ENCODE results near the gene HID1. TPM values are rescaled to one million over a fixed set of nuclear protein-coding genes. Genes with fewer than 3 reads are reported as not detected.

The HID1 gene
- total RNA-seq, 1 donor from 2014 or later, result 3.7 TPM

DNA sequence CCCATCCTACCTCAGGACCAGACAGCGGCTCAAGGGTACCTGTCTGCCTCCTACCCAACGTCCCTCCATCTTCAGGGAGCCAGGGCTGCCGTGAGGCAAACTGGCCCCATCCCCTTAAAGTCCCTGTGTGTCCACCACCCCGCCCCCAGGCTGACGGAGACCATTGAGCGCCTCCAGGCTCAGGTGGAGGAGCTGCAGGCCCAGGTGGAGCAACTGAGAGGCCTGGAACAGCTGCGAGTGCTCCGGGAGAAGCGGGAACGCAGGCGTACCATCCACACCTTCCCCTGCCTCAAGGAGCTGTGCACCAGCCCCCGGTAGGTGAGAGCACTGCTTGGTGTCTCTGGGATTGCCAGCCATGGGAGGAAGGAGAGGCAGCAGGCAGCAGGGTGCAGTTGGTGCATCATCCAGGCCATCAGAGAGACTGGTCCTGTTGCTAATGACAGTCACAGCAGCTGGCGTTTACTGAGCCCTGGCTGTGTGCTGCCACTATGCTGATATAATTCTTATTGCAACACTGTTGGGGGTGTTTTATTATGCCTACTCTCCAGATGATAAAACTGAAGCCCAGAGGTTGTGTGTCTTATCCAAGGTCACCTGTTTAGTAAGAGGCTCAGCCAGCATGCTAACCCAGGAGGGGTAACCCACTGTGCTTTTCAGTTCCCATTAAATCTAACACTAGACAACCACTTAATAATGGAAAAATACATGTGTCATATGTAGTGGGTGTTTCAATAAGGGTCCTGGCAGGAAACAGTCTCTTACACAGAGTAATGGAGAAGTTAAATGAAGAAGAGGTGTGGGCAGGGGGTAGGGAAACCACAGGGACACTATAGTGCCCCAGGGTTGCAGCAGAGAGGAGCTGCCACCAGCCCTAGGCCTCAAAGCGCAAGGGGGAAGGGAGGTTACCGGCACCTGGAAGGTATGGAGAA is 29.6 kb upstream of the HID1 start:
- no peak overlapping the region for H3K27ac ChIP-seq (ENCODE audit: low read depth, low read length)
- H3K4me1 ChIP-seq (ENCODE audit: control insufficient read depth in 3 of 3, insufficient read depth in 3 of 3, low read length in 3 of 3), result no peaks in the 10 kb centered on the region
- H3K9me3 ChIP-seq (ENCODE audit: control insufficient read depth in 3 of 3, low read length in 3 of 3), result no peaks in the 10 kb centered on the region
- H3K27me3 ChIP-seq (ENCODE audit: control insufficient read depth in 3 of 3, insufficient read depth in 3 of 3, low read length in 3 of 3), result no peaks in the 10 kb centered on the region
- peaks cover 0 to 14% (median 14%) of the 10 kb centered on the region in 3 donors for H3K36me3 ChIP-seq (ENCODE audit: control insufficient read depth in 3 of 3, insufficient read depth in 3 of 3, low read length in 3 of 3)
- no peak overlapping the region for H3K4me3 ChIP-seq (ENCODE audit: low read length in 3 of 3)
- H3K9ac ChIP-seq (ENCODE audit: low read depth in 1 of 3, low read length in 3 of 3), result no peak overlapping the region

DNA sequence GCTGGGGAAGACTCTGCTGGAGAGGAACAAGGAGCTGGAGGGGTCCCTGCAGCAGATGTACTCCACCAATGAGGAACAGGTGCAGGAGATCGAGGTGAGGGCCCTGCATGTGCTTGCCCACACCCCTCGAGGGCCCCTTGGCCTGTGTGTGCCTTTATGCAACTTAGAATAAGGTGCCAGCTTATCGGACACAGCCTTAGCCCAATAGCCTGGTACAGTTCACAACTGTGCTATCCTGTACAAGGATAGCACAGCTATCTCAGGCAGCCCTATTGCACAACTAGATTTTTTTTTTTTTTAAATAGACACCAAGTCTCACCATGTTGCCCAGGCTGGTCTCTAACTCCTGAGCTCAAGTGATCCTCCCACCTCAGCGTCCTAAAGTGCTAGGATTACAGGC is 27.0 kb upstream of the HID1 start:
- Histone ChIP-seq H3K9ac (ENCODE audit: low read depth in 1 of 3, low read length in 3 of 3) (no peak overlapping the region), H3K27ac (ENCODE audit: low read depth, low read length) (no peak overlapping the region), H3K9me3 (ENCODE audit: control insufficient read depth in 3 of 3, low read length in 3 of 3) (no peaks in the 10 kb centered on the region), H3K4me1 (ENCODE audit: control insufficient read depth in 3 of 3, insufficient read depth in 3 of 3, low read length in 3 of 3) (no peaks in the 10 kb centered on the region), H3K27me3 (ENCODE audit: control insufficient read depth in 3 of 3, insufficient read depth in 3 of 3, low read length in 3 of 3) (no peaks in the 10 kb centered on the region), H3K36me3 (ENCODE audit: control insufficient read depth in 3 of 3, insufficient read depth in 3 of 3, low read length in 3 of 3) (peaks cover 0 to 14% (median 13%) of the 10 kb centered on the region in 3 donors), H3K4me3 (ENCODE audit: low read length in 3 of 3) (no peak overlapping the region)

DNA sequence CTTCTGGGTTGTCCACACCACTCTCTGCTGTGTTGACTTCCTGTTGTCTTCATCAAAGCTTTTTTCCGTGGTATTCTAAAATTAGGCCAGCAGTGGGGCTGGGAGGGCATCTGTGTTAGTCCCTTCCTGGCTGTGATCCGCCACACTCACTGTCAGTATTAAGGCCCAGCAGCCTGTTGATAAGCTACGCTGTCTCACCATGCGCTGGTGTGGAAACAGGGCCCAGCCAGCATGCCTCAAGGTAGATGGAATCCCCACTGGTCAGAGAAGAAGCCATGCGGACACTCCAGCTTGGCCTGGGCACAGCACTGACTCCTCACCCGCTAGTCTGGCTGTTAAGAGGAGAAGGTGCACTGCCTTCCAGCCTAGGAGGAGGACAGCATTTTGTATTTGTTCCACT is 26.2 kb upstream of the HID1 start:
- peaks cover 0 to 12% (median 11%) of the 10 kb centered on the region in 3 donors for H3K36me3 ChIP-seq (ENCODE audit: control insufficient read depth in 3 of 3, insufficient read depth in 3 of 3, low read length in 3 of 3)
- H3K27ac ChIP-seq (ENCODE audit: low read depth, low read length), result no peak overlapping the region
- H3K9me3 ChIP-seq (ENCODE audit: control insufficient read depth in 3 of 3, low read length in 3 of 3), result no peaks in the 10 kb centered on the region
- H3K4me3 ChIP-seq (ENCODE audit: low read length in 3 of 3), result no peak overlapping the region
- no peak overlapping the region for H3K9ac ChIP-seq (ENCODE audit: low read depth in 1 of 3, low read length in 3 of 3)
- H3K4me1 ChIP-seq (ENCODE audit: control insufficient read depth in 3 of 3, insufficient read depth in 3 of 3, low read length in 3 of 3), result no peaks in the 10 kb centered on the region
- H3K27me3 ChIP-seq (ENCODE audit: control insufficient read depth in 3 of 3, insufficient read depth in 3 of 3, low read length in 3 of 3), result no peaks in the 10 kb centered on the region

GRCh38 chr17:74995847-74996246 is 23.3 kb upstream of the HID1 start:
- H3K4me3 ChIP-seq (ENCODE audit: low read length in 3 of 3), result no peak overlapping the region
- no peaks in the 10 kb centered on the region for H3K9me3 ChIP-seq (ENCODE audit: control insufficient read depth in 3 of 3, low read length in 3 of 3)
- H3K27me3 ChIP-seq (ENCODE audit: control insufficient read depth in 3 of 3, insufficient read depth in 3 of 3, low read length in 3 of 3), result no peaks in the 10 kb centered on the region
- no peak overlapping the region for H3K9ac ChIP-seq (ENCODE audit: low read depth in 1 of 3, low read length in 3 of 3)
- peaks cover 0 to 3% (median 0%) of the 10 kb centered on the region in 3 donors for H3K36me3 ChIP-seq (ENCODE audit: control insufficient read depth in 3 of 3, insufficient read depth in 3 of 3, low read length in 3 of 3)
- H3K27ac ChIP-seq (ENCODE audit: low read depth, low read length), result no peak overlapping the region
- peaks cover 0 to 1% (median 0%) of the 10 kb centered on the region in 3 donors for H3K4me1 ChIP-seq (ENCODE audit: control insufficient read depth in 3 of 3, insufficient read depth in 3 of 3, low read length in 3 of 3)

GRCh38 chr17:74994440-74994839 is 21.9 kb upstream of the HID1 start:
- H3K9me3 ChIP-seq (ENCODE audit: control insufficient read depth in 3 of 3, low read length in 3 of 3), result no peaks in the 10 kb centered on the region
- H3K27me3 ChIP-seq (ENCODE audit: control insufficient read depth in 3 of 3, insufficient read depth in 3 of 3, low read length in 3 of 3), result no peaks in the 10 kb centered on the region
- no peak overlapping the region for H3K4me3 ChIP-seq (ENCODE audit: low read length in 3 of 3)
- H3K36me3 ChIP-seq (ENCODE audit: control insufficient read depth in 3 of 3, insufficient read depth in 3 of 3, low read length in 3 of 3), result peaks cover 0 to 2% (median 0%) of the 10 kb centered on the region in 3 donors
- H3K27ac ChIP-seq (ENCODE audit: low read depth, low read length), result no peak overlapping the region
- peaks cover 7 to 13% (median 9%) of the 10 kb centered on the region in 3 donors for H3K4me1 ChIP-seq (ENCODE audit: control insufficient read depth in 3 of 3, insufficient read depth in 3 of 3, low read length in 3 of 3)
- H3K9ac ChIP-seq (ENCODE audit: low read depth in 1 of 3, low read length in 3 of 3), result no peak overlapping the region

GRCh38 chr17:74992223-74992622 is 19.7 kb upstream of the HID1 start:
- Histone ChIP-seq H3K27ac (ENCODE audit: low read depth, low read length) (no peak overlapping the region), H3K4me1 (ENCODE audit: control insufficient read depth in 3 of 3, insufficient read depth in 3 of 3, low read length in 3 of 3) (peaks cover 17 to 28% (median 20%) of the 10 kb centered on the region in 3 donors), H3K4me3 (ENCODE audit: low read length in 3 of 3) (no peak overlapping the region), H3K36me3 (ENCODE audit: control insufficient read depth in 3 of 3, insufficient read depth in 3 of 3, low read length in 3 of 3) (no peaks in the 10 kb centered on the region), H3K27me3 (ENCODE audit: control insufficient read depth in 3 of 3, insufficient read depth in 3 of 3, low read length in 3 of 3) (peaks cover 0 to 3% (median 0%) of the 10 kb centered on the region in 3 donors), H3K9ac (ENCODE audit: low read depth in 1 of 3, low read length in 3 of 3) (no peak overlapping the region), H3K9me3 (ENCODE audit: control insufficient read depth in 3 of 3, low read length in 3 of 3) (no peaks in the 10 kb centered on the region)

DNA sequence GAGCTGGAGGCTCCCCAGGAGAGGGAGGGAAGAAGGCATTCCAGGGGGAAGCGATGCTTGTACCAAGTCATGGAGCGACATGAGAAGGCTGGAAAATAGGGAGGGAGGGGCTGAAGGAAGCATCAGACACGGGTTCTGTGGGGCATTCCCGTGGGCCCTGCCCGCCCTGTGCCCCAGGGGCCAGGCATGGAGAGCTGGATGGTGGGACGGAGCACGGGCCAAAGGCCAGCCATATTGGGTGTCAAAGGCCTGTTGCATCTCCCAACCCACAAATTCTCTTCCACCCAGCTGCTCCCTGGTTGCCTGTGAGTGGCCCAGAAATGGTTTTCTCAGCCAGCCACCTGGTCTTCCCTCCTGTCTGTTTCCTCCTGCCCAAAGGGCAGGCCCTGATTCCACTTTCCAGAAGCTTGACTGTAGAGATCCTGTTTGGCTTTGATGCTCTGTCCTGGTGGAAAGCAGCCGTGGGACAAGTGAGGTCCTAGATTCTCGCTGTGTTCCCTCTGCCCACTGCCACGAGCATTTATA is 18.1 kb upstream of the HID1 start:
- Histone ChIP-seq H3K27ac (ENCODE audit: low read depth, low read length) (peak overlapping the region; percentile 6), H3K36me3 (ENCODE audit: control insufficient read depth in 3 of 3, insufficient read depth in 3 of 3, low read length in 3 of 3) (no peaks in the 10 kb centered on the region), H3K27me3 (ENCODE audit: control insufficient read depth in 3 of 3, insufficient read depth in 3 of 3, low read length in 3 of 3) (peaks cover 0 to 3% (median 2%) of the 10 kb centered on the region in 3 donors), H3K4me1 (ENCODE audit: control insufficient read depth in 3 of 3, insufficient read depth in 3 of 3, low read length in 3 of 3) (peaks cover 20 to 33% (median 22%) of the 10 kb centered on the region in 3 donors), H3K4me3 (ENCODE audit: low read length in 3 of 3) (peak overlapping the region in 1 of 3 donors; percentile 2), H3K9me3 (ENCODE audit: control insufficient read depth in 3 of 3, low read length in 3 of 3) (no peaks in the 10 kb centered on the region), H3K9ac (ENCODE audit: low read depth in 1 of 3, low read length in 3 of 3) (peak overlapping the region in 1 of 3 donors; percentile 45)

DNA sequence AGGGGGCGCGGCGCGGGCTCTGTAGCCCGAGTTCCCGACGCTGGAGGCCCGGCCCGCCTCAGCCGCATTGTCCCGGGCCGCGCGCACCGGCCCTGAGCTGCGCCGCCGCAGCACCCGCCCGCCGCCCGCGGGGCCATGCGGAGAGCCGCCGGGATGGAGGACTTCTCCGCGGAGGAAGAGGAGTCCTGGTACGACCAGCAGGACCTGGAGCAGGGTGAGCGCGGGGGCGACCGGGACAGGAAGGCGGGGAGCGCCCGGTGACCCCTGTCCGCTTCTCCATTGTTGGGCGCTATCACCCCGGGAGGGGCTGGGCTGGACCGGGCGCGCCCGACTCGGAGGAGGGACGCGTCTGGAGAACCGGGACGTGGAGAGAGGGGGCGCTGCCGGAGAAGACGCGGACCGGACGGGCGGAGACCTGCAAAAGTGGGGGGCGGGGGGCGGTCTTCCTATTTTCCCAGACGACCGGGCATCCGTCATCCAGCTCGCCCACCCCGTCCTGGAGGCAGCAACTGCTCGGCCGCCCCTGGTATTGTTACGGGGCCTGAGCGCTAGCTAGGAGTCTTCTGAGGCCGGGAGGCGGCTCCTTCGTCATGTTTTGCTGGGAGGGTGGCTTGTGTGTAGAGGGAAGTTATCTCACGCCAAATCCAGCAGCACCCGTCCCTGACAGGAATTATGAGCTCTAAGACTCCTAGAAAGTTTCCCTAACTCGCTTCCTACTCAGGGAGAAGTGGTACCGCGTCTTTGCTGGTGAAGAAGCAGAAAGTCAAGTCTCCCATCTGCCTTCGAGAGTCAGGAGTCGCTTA is 15.6 kb upstream of the HID1 start:
- peaks cover 20 to 33% (median 22%) of the 10 kb centered on the region in 3 donors for H3K4me1 ChIP-seq (ENCODE audit: control insufficient read depth in 3 of 3, insufficient read depth in 3 of 3, low read length in 3 of 3)
- H3K27me3 ChIP-seq (ENCODE audit: control insufficient read depth in 3 of 3, insufficient read depth in 3 of 3, low read length in 3 of 3), result peaks cover 0 to 6% (median 6%) of the 10 kb centered on the region in 3 donors
- no peaks in the 10 kb centered on the region for H3K36me3 ChIP-seq (ENCODE audit: control insufficient read depth in 3 of 3, insufficient read depth in 3 of 3, low read length in 3 of 3)
- no peaks in the 10 kb centered on the region for H3K9me3 ChIP-seq (ENCODE audit: control insufficient read depth in 3 of 3, low read length in 3 of 3)
- H3K27ac ChIP-seq (ENCODE audit: low read depth, low read length), result peak overlapping the region; percentile 93
- peak overlapping the region; percentile 67 to 78 (median 76) for H3K4me3 ChIP-seq (ENCODE audit: low read length in 3 of 3)
- H3K9ac ChIP-seq (ENCODE audit: low read depth in 1 of 3, low read length in 3 of 3), result peak overlapping the region; percentile 79 to 91 (median 82)

- Histone ChIP-seq H3K27ac (ENCODE audit: low read depth, low read length) (peak within 1 kb of the TSS; percentile 93), H3K4me3 (ENCODE audit: low read length in 3 of 3) (peak within 1 kb of the TSS; percentile 67 to 78 (median 76)), H3K36me3 (ENCODE audit: control insufficient read depth in 3 of 3, insufficient read depth in 3 of 3, low read length in 3 of 3) (no peaks in the 10 kb centered on the region), H3K4me1 (ENCODE audit: control insufficient read depth in 3 of 3, insufficient read depth in 3 of 3, low read length in 3 of 3) (peaks cover 23 to 35% (median 25%) of the 10 kb centered on the region in 3 donors), H3K27me3 (ENCODE audit: control insufficient read depth in 3 of 3, insufficient read depth in 3 of 3, low read length in 3 of 3) (peaks cover 0 to 9% (median 9%) of the 10 kb centered on the region in 3 donors), H3K9me3 (ENCODE audit: control insufficient read depth in 3 of 3, low read length in 3 of 3) (no peaks in the 10 kb centered on the region), H3K9ac (ENCODE audit: low read depth in 1 of 3, low read length in 3 of 3) (peak within 1 kb of the TSS; percentile 79 to 91 (median 82))
These were observed 14.9 kb upstream of the HID1 start, which contains the start of gene CDR2L for GRCh38 chr17:74987418-74987908. Gene CDR2L (plus strand): TSS chr17:74987632. CDS start chr17:74988044, 412 bp downstream.

Measured in skeletal muscle tissue (tissue), 4 donors.